HG02943 (cell line): Measurements from ENCODE around the gene MAMDC4.
"Not testable (repeated sequence)": the region's sequence is repeated elsewhere in the genome, so short reads cannot be mapped to it uniquely, and the experiment has no call there.

Experiments used
- ATAC-seq: cut with Tn5 transposase; IDR thresholded peaks from one replicate; pipeline ENCODE4 v1.9.1; 2021; ENCODE audit warnings: mild to moderate bottlenecking, low read depth, moderate library complexity; ENCODE audit not compliant: unreplicated experiment

MAMDC4 gene

DNA sequence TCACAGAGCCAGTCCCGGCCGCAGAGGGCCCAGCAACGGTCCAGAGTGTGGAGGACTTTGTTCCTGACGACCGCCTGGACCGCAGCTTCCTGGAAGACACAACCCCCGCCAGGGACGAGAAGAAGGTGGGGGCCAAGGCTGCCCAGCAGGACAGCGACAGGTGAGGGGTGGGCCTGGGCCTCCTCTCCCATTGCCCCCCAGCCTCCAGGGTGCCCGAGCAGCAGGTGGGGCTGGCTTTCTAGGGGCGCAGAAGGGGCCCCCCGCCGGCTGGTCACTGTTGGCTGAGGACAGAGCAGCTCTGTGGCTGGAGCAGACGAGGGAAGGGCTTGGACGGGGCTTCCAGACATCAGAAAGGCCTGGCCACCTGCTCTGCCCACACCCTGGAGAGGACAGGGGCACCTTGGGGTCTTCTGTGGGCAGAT, 14.3 kb upstream of the MAMDC4 start:
- ATAC-seq = not testable (repeated sequence)

DNA sequence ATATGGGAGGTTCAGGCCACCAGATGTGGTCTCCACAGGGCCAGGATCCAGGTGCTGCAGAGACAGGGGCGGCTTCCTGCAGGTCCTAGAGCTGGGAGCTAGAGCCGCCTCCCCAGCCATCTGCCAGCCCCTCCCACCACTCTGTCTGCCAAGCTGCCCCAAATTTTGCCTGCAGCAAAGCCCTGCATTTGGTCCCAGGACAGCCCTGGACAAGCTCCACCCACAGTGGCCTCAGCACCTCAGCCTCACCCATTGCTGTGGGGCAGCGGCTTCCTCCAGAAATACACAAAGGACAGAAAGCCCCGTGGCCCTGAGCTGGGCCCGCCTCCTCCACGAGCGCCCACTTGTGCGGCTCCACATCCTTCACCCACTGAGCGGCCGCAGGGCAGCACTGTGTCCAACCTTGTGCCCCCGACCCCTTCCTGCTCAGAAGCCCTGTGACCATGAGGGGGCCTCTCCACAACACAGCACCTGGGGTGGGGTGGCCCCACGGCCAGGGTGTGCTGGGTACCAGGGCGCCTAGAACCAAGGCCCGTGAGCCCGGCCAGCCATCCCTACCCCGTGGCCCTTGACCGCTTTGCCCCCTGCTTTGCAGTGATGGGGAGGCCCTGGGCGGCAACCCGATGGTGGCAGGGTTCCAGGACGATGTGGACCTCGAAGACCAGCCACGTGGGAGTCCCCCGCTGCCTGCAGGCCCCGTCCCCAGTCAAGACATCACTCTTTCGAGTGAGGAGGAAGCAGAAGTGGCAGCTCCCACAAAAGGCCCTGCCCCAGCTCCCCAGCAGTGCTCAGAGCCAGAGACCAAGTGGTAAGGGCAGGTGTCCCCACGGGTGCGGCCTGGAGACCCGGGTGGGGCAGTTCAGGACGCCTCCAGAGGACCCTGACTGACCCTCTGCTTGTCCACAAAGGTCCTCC, 13.6 kb upstream of the MAMDC4 start:
- no peak for ATAC-seq

- no peak for ATAC-seq
Observed at GRCh38 chr9:136839229-136840139, 12.7 kb upstream of the MAMDC4 start.

GRCh38 chr9:136840140-136840876, 11.8 kb upstream of the MAMDC4 start:
- no peak for ATAC-seq

DNA sequence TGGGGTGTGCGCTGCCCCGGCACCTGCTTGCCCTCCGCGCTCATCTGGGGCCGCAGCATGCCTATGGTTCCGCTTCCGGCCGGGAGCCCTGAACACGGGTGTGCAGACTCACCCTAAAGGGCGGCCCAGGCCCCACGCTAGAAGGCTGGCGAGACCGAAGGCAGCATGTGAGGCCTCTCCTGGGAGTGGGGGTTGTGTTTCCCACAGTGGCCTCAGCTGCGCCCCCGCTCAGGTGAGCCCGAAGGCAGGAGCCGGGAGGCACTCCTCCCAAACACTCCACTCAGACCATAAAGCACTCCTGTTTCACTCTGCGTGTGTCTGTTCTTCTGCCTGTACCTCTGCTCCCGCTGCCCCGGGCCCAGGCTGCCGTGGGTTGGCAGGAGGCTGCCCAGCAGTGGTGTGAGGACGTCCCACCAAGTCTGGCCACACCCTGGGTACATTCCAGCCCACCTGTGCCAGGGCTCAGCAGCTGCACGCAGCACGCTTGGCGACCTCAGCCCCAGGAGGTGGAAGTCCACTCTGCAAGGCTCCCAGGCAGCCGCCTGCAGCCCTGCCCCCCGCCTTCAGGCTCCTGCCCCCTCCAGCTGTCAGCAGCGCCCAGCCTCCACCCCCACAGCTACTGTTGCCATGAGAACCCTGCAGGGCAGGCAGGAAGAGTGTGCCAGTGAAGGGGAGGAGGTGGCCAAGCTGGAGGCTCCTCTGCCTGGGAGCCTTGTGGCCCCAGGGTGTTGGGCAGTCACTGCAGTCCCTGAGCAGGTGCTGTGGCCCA, 11.1 kb upstream of the MAMDC4 start:
- no peak for ATAC-seq

DNA sequence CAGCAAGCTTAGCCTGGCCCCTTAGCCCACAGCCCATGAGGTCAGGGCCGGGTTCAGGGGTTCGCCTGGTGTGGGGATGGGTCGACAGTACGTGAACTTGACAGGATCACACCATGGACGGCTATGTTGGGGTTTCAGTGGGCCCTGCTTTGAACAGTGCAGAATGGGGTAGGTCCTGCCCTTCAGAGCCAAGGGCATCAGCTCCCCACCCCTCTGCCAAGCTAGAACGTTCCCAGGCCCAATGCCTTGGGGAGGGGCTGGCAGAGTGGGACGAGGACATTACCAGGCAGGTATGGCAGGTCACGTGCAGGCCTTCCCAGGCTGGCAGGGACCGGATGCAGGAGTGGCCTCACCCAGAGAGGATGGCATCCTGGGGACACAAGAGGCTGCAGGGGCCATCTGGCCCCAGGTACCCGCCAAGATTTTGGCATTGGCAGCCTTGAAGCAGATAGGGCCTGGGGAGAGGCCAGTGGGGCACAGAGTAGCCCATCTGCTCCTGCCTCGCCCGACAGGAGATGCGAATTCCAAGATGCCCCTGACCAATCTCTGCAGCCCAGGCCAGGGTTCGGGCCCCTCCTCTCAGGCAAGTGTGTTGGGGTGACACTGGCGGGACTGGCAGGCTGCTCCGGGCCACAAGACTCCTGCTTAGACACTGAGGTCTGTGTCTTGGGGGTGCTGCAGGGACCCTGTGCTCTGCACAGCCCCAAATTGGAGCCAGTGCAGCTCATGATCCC, 10.3 kb upstream of the MAMDC4 start:
- not testable (repeated sequence) for ATAC-seq

DNA sequence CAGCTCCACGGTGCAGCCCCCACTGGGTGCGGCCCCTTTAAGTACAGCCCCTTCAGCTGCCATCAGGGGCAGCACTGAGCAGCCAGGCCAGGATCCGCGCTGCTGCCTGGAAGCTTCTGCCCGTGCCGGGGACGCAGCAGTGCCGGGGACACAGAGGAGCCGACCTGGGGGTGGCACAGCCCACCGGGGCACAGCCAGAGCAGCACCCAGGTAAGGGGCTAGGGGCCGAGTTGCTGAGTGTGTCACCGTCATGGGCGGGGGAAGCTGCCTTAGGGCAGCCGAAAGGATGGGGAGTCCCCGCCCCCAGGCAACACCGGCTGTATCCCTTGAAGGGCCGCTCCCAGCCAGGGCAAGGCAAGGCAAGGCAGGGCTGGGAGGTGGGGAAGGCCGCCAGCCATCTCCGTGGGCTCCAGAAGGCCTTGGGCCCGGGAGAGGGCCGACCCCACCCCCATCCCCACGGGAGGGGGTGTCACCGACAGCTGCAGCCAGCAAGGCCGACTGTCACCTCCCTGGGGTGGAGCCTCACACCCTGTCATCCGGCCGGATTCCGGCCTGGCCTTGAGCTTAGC, 9.7 kb upstream of the MAMDC4 start, which contains the start of gene AJM1:
TSS of gene AJM1 (plus strand) at position 99 of the 569 bp plus-strand sequence. CDS start 1,937 bp downstream, outside the sequence.
- ATAC-seq = peak; percentile 45

GRCh38 chr9:136843159-136843800, 8.9 kb upstream of the MAMDC4 start:
- ATAC-seq = not testable (repeated sequence)

- ATAC-seq = not testable (repeated sequence)
Observed at GRCh38 chr9:136843801-136844740, 8.1 kb upstream of the MAMDC4 start.

DNA sequence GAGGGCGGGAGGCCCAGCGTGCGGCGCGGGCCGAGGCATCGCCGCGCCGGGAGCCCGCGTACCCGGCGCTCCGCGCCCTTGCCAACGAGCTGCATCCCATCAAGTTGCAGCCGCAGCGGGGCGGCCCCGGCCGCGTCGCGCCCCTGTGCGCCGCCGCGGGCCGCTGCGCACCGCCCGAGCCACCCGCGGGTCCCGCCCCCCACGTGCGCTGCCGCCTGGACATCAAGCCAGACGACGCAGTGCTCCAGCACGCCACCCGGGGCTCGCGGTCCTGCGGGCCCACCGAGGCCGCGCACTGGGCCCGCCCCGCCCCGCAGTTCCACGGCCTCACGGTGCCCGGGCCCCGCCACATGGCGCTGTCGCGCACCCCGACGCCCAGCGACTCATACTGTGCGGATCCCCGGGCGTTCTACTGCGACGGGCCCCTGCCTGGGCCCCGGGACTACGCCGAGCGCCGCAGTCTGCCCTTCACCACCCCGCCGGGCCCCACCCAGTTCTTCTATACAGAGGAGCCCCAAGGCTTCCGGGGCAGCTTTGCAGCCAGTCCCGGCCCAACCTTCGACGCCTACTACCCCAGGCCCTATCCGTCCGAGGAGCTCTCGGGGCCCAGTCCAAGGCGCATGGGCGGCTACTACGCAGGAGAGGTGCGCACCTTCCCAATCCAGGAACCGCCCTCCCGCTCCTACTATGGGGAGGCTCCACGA, 7.2 kb upstream of the MAMDC4 start:
- no peak for ATAC-seq

GRCh38 chr9:136845465-136846260, 6.5 kb upstream of the MAMDC4 start:
- no peak for ATAC-seq

DNA sequence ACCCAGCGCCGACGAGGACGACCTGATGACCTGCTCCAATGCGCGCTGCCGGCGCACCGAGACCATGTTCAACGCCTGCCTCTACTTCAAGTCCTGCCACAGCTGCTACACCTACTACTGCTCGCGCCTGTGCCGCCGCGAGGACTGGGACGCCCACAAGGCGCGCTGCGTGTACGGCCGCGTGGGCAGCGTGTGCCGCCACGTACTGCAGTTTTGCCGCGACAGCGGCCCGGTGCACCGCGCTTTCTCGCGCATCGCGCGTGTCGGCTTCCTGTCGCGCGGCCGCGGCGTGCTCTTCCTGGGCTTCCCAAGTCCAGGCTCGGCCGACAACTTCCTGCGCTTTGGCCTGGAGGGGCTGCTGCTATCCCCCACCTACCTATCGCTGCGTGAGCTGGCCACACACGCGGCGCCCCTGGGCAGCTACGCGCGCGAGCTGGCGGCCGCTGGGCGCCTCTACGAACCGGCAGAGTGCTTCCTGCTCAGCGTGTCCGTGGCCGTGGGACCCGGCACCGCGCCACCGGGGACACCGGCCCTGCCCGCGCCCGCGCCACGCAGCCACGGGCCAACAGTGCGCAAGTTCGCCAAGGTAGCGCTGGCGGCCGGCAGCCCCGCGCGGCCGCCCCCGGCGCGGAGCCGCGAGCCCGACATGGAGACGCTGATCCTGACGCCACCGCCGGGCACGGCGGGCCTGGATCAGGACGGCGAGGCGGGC, 5.6 kb upstream of the MAMDC4 start:
- no peak for ATAC-seq

GRCh38 chr9:136847088-136847825, 4.9 kb upstream of the MAMDC4 start:
- no peak for ATAC-seq

DNA sequence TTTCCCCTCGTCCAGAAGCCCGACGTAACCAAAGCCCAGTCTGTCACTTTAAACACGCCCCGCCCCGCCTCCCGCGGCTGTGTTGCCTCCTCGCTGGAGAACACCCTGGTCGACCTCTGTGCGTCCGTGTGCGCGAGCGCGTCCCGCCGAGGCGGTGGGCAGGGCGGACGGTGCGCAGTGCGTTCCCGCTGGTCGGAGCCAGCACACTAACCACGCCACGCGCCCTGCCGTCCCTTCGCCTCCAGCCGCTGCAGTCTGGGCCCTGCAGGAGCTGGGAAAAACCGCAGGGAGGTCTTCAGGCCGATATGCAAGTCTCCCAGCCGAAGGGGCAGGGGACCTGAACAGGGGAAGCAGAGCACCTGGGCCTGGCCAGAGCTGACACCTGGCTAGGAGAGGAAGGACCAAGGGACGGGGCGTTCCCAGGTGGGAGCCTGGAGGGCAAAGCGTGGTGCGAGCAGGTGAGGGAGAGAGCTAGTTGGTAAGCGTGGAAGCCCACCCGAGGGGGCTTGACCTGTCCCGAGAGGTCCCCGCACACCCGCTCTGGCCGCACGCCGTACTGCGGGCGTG, 4.2 kb upstream of the MAMDC4 start:
- ATAC-seq = no peak
